ENCODE data around the gene PDE4D.

- TF ChIP-seq CTCF (conservative IDR thresholded peaks at IDR 0.05 in 1 of 2, IDR thresholded peaks at IDR 0.05 in 1 of 2; ENCODE audit: extremely low read depth in 1 of 2, insufficient read depth in 1 of 2, low read depth in 1 of 2, low read length in 2 of 2) (no peak), EZH2 (IDR thresholded peaks at IDR 0.05; ENCODE audit: borderline replicate concordance, low read length) (no peak)
Measured at GRCh38 chr5:59716966-59717500, 176.5 kb downstream of the PDE4D start.
